ENCODE data around the gene HES3.

The HES3 gene

GRCh38 chr1:6281511-6282402 is 37.8 kb downstream of the HES3 start:
- DNase-seq: no peak

- no peak for DNase-seq
These were observed 38.7 kb downstream of the HES3 start for GRCh38 chr1:6282577-6283270.

GRCh38 chr1:6285336-6285735 is 41.4 kb downstream of the HES3 start:
- no peak for DNase-seq

- no peak for DNase-seq
These were observed 42.3 kb downstream of the HES3 start for GRCh38 chr1:6286266-6286665.

- no peak for DNase-seq
These were observed 43.0 kb downstream of the HES3 start for GRCh38 chr1:6287029-6287428.

- no peak for DNase-seq
These were observed 43.5 kb downstream of the HES3 start for GRCh38 chr1:6287431-6287886.

- DNase-seq: no peak
These were observed 44.0 kb downstream of the HES3 start for GRCh38 chr1:6288026-6288425.

- DNase-seq: no peak
These were observed 44.7 kb downstream of the HES3 start for GRCh38 chr1:6288665-6289064.

- DNase-seq: no peak
These were observed 48.1 kb downstream of the HES3 start for GRCh38 chr1:6292102-6292501.

GRCh38 chr1:6294080-6294889 is 50.3 kb downstream of the HES3 start:
- no peak for DNase-seq

GRCh38 chr1:6294890-6295556 is 51.0 kb downstream of the HES3 start:
- DNase-seq: no peak

All from T1000 (cell line).